Osteocyte (in vitro differentiated cells): ENCODE measurements around the gene RBM42. TPM values are rescaled to one million over a fixed set of nuclear protein-coding genes. Genes with fewer than 3 reads are reported as not detected.

ENCODE experiments used
- DNase-seq: peaks from one replicate; pipeline ENCODE4 v3.0.0; 2021; ENCODE audit warnings: mixed read lengths; ENCODE audit not compliant: unreplicated experiment; ENCODE audit errors: extremely low spot score
- H3K27ac Mint-ChIP-seq: one replicate; pipeline ENCODE4 v1.8.0; 2021; ENCODE audit warnings: mild to moderate bottlenecking, mixed read lengths; ENCODE audit not compliant: unreplicated experiment
- H3K27me3 Mint-ChIP-seq: one replicate; pipeline ENCODE4 v1.8.0; 2021; ENCODE audit warnings: mixed read lengths; ENCODE audit not compliant: unreplicated experiment
- H3K36me3 Mint-ChIP-seq: one replicate; pipeline ENCODE4 v1.8.0; 2021; ENCODE audit warnings: mixed read lengths; ENCODE audit not compliant: unreplicated experiment
- H3K4me1 Mint-ChIP-seq: one replicate; pipeline ENCODE4 v1.8.0; 2021; ENCODE audit warnings: mixed read lengths; ENCODE audit not compliant: unreplicated experiment
- H3K4me3 Mint-ChIP-seq: one replicate; pipeline ENCODE4 v1.8.0; 2021; ENCODE audit warnings: mild to moderate bottlenecking, moderate library complexity, mixed read lengths; ENCODE audit not compliant: unreplicated experiment
- H3K9me3 Mint-ChIP-seq: one replicate; pipeline ENCODE4 v1.8.0; 2021; ENCODE audit warnings: mixed read lengths; ENCODE audit not compliant: unreplicated experiment
- total RNA-seq: library from RNA; stranded (reverse); gene quantifications from 2 replicates; pipeline ENCODE4 v1.2.1, GENCODE V29; 2021
- TF ChIP-seq, protein P1 (sequence below): fragments of 200-600 bp; sonication (generic); IDR thresholded peaks from 2 replicates; pipeline ENCODE4 v1.5.0; 2021; ENCODE audit warnings: antibody characterized with exemption, mild to moderate bottlenecking, moderate library complexity

The RBM42 gene
- total RNA-seq, 1 donor from 2014 or later: 95.3 TPM

DNA sequence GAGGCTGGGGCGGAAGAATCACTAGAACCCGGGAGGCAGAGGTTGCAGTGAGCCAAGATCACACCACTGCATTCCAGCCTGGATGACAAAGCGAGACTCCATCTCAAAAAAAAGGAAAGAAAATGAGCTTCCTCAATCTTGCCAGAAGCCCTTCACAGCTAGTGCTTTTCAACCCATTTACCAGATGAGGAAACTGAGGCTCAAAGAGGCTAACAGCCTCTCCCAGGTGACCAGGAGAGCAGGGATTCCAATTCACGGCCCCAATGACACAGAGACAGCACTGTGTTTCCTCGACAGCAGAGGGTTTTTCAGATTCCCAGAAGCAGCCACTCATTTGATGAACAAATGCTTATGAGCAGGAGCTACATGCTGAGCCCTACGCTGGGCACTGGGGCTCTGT, 40.7 kb downstream of the RBM42 start:
- Mint-ChIP-seq H3K27me3 (peaks cover 15% of the 10 kb centered on the region), H3K36me3 (no peaks in the 10 kb centered on the region), H3K4me1 (peaks cover 8% of the 10 kb centered on the region), H3K9me3 (no peaks in the 10 kb centered on the region), H3K27ac (no peak overlapping the region), H3K4me3 (no peak overlapping the region)
- TF ChIP-seq, protein P1, sequence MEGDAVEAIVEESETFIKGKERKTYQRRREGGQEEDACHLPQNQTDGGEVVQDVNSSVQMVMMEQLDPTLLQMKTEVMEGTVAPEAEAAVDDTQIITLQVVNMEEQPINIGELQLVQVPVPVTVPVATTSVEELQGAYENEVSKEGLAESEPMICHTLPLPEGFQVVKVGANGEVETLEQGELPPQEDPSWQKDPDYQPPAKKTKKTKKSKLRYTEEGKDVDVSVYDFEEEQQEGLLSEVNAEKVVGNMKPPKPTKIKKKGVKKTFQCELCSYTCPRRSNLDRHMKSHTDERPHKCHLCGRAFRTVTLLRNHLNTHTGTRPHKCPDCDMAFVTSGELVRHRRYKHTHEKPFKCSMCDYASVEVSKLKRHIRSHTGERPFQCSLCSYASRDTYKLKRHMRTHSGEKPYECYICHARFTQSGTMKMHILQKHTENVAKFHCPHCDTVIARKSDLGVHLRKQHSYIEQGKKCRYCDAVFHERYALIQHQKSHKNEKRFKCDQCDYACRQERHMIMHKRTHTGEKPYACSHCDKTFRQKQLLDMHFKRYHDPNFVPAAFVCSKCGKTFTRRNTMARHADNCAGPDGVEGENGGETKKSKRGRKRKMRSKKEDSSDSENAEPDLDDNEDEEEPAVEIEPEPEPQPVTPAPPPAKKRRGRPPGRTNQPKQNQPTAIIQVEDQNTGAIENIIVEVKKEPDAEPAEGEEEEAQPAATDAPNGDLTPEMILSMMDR: no peak
- DNase-seq: no peak

DNA sequence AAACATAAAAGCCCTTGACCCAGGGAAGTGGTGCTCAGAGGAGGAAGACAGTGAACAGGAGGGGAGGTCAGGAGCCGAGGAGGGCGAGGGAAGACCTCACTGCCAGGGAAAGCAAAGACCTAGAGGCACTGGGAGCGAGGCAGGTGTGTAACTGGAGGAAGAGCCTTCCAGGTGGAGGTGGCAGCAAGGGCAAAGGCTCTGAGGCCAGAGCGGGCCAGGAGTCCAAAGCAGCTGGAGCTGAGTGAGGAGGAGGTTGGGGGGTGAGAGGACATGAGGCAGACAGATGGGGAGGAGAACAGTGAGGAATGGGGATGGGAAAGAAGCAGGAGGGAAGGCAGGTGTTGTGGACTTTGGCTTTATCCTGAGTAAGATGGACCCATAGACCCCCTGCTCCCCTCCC, 41.1 kb downstream of the RBM42 start:
- Mint-ChIP-seq H3K27ac (no peak overlapping the region), H3K9me3 (no peaks in the 10 kb centered on the region), H3K27me3 (peaks cover 15% of the 10 kb centered on the region), H3K4me3 (no peak overlapping the region), H3K4me1 (peaks cover 8% of the 10 kb centered on the region), H3K36me3 (no peaks in the 10 kb centered on the region)
- no peak for DNase-seq
- TF ChIP-seq, protein P1: no peak

DNA sequence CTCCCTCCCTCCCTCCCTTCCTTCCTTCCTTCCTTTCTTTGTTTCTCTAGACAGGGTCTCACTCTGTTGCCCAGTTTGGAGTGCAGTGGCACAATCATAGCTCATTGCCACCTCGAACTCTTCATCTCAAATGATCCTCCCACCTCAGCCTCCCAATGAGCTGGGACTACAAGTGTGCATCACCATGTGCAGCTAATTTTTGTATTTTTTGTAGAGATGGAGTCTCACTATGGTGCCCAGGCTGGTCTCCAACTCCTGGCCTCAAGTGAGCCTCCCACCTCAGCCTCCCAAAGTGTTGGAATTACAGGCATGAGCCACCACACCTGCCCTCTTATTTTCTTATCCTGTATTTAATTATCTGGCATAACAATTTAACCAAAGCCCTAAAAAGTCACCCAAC, 41.9 kb downstream of the RBM42 start:
- no peak overlapping the region for H3K4me3 Mint-ChIP-seq
- no peak overlapping the region for H3K27ac Mint-ChIP-seq
- peaks cover 16% of the 10 kb centered on the region for H3K27me3 Mint-ChIP-seq
- no peak for DNase-seq
- TF ChIP-seq, protein P1: no peak
- H3K36me3 Mint-ChIP-seq: no peaks in the 10 kb centered on the region
- H3K4me1 Mint-ChIP-seq: peaks cover 8% of the 10 kb centered on the region
- H3K9me3 Mint-ChIP-seq: no peaks in the 10 kb centered on the region

DNA sequence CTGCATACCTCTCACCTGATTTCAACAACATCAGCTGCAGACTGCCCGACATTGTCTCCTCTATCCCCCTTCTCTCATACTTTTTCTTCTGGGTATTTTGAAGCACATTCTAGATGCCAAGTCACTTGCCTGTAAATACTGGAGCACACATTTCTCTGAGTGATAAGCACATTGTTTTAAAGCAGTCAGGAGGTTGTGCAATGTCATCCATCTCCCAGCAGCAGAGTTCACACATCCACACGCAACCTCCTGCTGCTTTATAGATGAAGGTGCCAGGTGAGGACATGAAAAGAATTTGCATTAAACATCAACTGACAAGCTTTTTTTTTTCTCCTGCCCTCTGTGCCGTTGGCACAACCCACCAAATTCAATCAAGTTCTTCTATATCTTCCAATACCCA, 43.0 kb downstream of the RBM42 start:
- Mint-ChIP-seq H3K36me3 (no peaks in the 10 kb centered on the region), H3K9me3 (no peaks in the 10 kb centered on the region), H3K27me3 (peaks cover 18% of the 10 kb centered on the region), H3K4me3 (no peak overlapping the region), H3K27ac (no peak overlapping the region), H3K4me1 (peaks cover 8% of the 10 kb centered on the region)
- no peak for DNase-seq
- TF ChIP-seq, protein P1: no peak

DNA sequence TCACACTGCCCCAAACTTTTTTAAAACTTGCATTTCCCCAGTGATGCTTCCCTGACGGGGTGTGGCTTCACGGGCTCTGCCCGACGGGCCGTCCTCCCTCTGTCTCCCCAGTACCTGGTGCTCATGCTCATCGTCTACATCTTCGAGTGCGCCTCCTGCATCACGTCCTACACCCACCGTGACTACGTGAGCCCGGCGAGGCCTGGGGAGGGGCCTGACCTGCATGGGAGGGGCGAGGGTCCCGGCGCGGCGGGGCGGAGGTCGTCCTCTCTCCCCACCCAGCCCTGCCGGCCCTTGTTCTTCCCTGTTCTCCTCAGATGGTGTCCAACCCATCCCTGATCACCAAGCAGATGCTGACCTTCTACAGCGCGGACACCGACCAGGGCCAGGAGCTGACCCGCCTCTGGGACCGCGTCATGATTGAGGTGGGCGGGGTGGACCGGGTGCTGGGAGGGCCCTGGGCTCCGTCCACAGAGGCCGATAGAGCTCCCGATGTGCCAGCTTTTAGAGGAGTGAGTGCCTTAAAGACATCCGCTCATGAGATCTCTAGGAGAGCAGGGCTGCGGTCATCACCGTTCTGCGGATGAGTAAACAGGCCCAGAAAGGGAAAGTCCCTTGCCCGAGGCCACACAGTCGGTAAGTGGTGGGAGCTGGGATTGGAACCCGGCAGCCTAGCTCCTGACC, 44.4 kb downstream of the RBM42 start:
- Mint-ChIP-seq H3K36me3 (no peaks in the 10 kb centered on the region), H3K4me1 (peaks cover 8% of the 10 kb centered on the region), H3K27ac (peak overlapping the region; percentile 39), H3K4me3 (peak overlapping the region; percentile 73), H3K27me3 (peaks cover 18% of the 10 kb centered on the region), H3K9me3 (no peaks in the 10 kb centered on the region)
- TF ChIP-seq, protein P1: no peak
- DNase-seq: no peak
